HepG2 (cell line): ENCODE results near the gene ZNF888. TPM values are rescaled to one million over a fixed set of nuclear protein-coding genes. Genes with fewer than 3 reads are reported as not detected.
A peak's percentile ranks its signal among the peaks of the same experiment; 100 is the strongest.

Source experiments
- AGO1 ChIP-seq: fragments of 200-400 bp; formaldehyde crosslinking; IDR thresholded peaks from 2 replicates; pipeline ENCODE4 v1.6.1; 2017; ENCODE audit warnings: mild to moderate bottlenecking, low read depth, low read length, moderate library complexity; ENCODE audit not compliant: poor library complexity, severe bottlenecking
- CHCHD3 ChIP-seq: sonication (generic); formaldehyde crosslinking; IDR thresholded peaks from 2 replicates; pipeline ENCODE4 v1.8.0; 2022; ENCODE audit warnings: mild to moderate bottlenecking, missing genetic modification reagents, moderate library complexity
- GABPA ChIP-seq, 2 experiments: IDR thresholded peaks; 2 replicates each; pipeline ENCODE4 v1.6.1; 2011 to 2016; ENCODE audit warnings: low read depth in 2 of 2, low read length in 1 of 2, missing biosample characterization in 1 of 2, missing genetic modification characterization in 1 of 2
- KMT2A ChIP-seq: sonication (generic); formaldehyde crosslinking; IDR thresholded peaks from 2 replicates; pipeline ENCODE4 v1.4.0; 2020; ENCODE audit warnings: missing genetic modification reagents
- NPAS2 ChIP-seq: sonication (generic); formaldehyde crosslinking; IDR thresholded peaks from 2 replicates; pipeline ENCODE4 v1.8.0; 2022; ENCODE audit warnings: mild to moderate bottlenecking, missing genetic modification reagents, borderline replicate concordance
- RXRA ChIP-seq: sonication (generic); formaldehyde crosslinking; IDR thresholded peaks from 2 replicates; pipeline ENCODE4 v1.5.1; 2020; ENCODE audit warnings: missing genetic modification reagents
- RXRB ChIP-seq: IDR thresholded peaks from 2 replicates; pipeline ENCODE4 v1.6.1; 2016; ENCODE audit warnings: borderline replicate concordance, missing genetic modification reagents, missing compliant biosample characterization
- ZBTB38 ChIP-seq: sonication (generic); formaldehyde crosslinking; IDR thresholded peaks from 2 replicates; pipeline ENCODE4 v1.5.1; 2020; ENCODE audit warnings: mild to moderate bottlenecking, missing genetic modification reagents
- ZFP1 ChIP-seq: IDR thresholded peaks from 2 replicates; pipeline ENCODE4 v1.6.1; 2016
- ZNF138 ChIP-seq: sonication (generic); formaldehyde crosslinking; IDR thresholded peaks from 2 replicates; pipeline ENCODE4 v1.5.0; 2020; ENCODE audit warnings: mild to moderate bottlenecking, low read depth, missing genetic modification reagents
- ZNF326 ChIP-seq: sonication (generic); formaldehyde crosslinking; IDR thresholded peaks from 2 replicates; pipeline ENCODE4 v1.4.0; 2020; ENCODE audit warnings: missing genetic modification reagents, borderline replicate concordance
- ZNF670 ChIP-seq: sonication (generic); formaldehyde crosslinking; IDR thresholded peaks from 2 replicates; pipeline ENCODE4 v1.8.0; 2022; ENCODE audit warnings: mild to moderate bottlenecking, missing genetic modification reagents, borderline replicate concordance
- ZNF7 ChIP-seq: IDR thresholded peaks from 2 replicates; pipeline ENCODE4 v1.6.1; 2016; ENCODE audit warnings: missing biosample characterization, missing genetic modification reagents
- polyA plus RNA-seq, 8 experiments: library from polyadenylated mRNA; depleted of rRNA in 3 of 8; stranded (reverse) in 7 of 8; unstranded in 1 of 8; fragments of >200 nt; fragmentation: Illumina TruSeq in 4 of 8; extraction: Trizol in 4 of 8; gene quantifications; 2 replicates each; pipeline versions ENCODE4 v1.2.1 to v1.2.3, GENCODE V29; 2011 to 2016; ENCODE audit warnings: low read depth in 4 of 8, missing spikeins in 1 of 8, mixed read lengths in 1 of 8; ENCODE audit not compliant: insufficient read depth in 1 of 8
- total RNA-seq, 5 experiments: library from RNA; depleted of rRNA; stranded (reverse); fragments of >200 nt; fragmentation: Illumina TruSeq; extraction: Trizol; gene quantifications; 2 replicates each; pipeline ENCODE4 v1.2.3, GENCODE V29; 2016; ENCODE audit warnings: low read depth in 1 of 5
- TF ChIP-seq, protein P1 (sequence below): sonication (generic); formaldehyde crosslinking; IDR thresholded peaks from 2 replicates; pipeline ENCODE4 v1.9.0; 2022; ENCODE audit warnings: missing genetic modification reagents, mild to moderate bottlenecking, borderline replicate concordance
- TF ChIP-seq, protein P2 (sequence below): sonication (generic); formaldehyde crosslinking; IDR thresholded peaks from 2 replicates; pipeline ENCODE4 v1.9.0; 2021; ENCODE audit warnings: mild to moderate bottlenecking, missing genetic modification reagents
- TF ChIP-seq, protein P3 (sequence below): sonication (generic); formaldehyde crosslinking; IDR thresholded peaks from 2 replicates; pipeline ENCODE4 v1.4.0; 2020; ENCODE audit warnings: missing genetic modification reagents

The ZNF888 gene
- total and polyA plus RNA-seq, 2 of the 13 experiments (the other 11 are each of a cell fraction or from before 2014, with no cell fraction given), result 1.7 to 7.6 TPM

DNA sequence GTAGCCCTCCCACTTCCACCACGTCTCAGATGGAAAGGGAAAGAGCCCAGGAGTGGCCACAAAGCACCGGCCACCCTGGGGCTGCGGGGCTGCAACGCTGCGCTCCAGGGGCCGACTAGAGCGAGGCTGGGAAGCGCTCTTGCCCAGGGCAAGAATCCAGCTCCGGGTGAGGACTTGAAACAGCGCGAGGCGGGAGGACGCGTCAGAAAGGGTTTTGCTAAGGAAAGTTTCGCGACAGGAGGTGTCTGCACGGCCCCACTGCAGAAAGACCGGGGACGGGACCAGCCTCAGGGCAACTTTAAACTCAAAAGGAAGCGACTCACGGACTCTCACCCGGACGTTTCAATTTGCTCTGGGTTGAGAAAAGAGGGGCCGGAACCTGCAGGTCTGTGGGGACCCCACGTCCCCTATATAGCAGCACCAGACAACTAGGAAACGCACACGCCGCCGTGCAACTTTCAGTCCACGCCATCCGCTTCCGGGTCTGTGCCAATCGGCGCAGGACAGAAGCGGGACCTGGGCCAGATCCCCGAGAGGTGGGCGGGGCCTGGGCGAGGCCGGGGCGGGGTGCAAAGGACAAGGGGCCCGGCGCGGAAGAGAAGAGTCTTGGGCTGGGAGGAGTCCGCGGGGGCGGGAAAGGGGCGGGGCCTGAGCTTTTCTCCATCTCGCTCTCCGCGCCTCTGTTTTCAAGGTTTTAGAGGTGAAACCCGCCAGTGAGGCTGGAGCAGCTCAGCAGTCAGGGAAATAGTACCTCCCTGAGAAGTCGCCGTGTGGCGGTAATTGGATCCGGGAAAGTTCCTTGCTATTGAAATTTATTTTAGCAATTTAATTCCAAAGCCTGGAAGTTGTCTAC lies 39.4 kb upstream of the ZNF888 start, which contains the start of gene ZNF816 (continued):
- TF ChIP-seq, protein P1, sequence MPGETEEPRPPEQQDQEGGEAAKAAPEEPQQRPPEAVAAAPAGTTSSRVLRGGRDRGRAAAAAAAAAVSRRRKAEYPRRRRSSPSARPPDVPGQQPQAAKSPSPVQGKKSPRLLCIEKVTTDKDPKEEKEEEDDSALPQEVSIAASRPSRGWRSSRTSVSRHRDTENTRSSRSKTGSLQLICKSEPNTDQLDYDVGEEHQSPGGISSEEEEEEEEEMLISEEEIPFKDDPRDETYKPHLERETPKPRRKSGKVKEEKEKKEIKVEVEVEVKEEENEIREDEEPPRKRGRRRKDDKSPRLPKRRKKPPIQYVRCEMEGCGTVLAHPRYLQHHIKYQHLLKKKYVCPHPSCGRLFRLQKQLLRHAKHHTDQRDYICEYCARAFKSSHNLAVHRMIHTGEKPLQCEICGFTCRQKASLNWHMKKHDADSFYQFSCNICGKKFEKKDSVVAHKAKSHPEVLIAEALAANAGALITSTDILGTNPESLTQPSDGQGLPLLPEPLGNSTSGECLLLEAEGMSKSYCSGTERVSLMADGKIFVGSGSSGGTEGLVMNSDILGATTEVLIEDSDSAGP (CRISPR knock-in tag), result peak; percentile 44; the same call in 1 of the 2 replicates
- TF ChIP-seq ZNF7 (no peak), AGO1 (no peak), ZNF138 (CRISPR knock-in tag) (no peak), NPAS2 (CRISPR knock-in tag) (no peak), RXRB (CRISPR knock-in tag) (0 out of 2 replicates have a peak, but pooled peaks have one; percentile 6), RXRA (CRISPR knock-in tag) (0 out of 2 replicates have a peak, but pooled peaks have one; percentile 18), GABPA (IDR thresholded peaks at IDR 0.05; ENCODE audit: low read depth, low read length) (peak; percentile 60), GABPA (CRISPR knock-in tag; IDR thresholded peaks at IDR 0.05; ENCODE audit: low read depth) (peak; percentile 82), ZBTB38 (CRISPR knock-in tag) (no peak), CHCHD3 (0 out of 2 replicates have a peak, but pooled peaks have one; percentile 49), KMT2A (CRISPR knock-in tag) (peak; percentile 64; the same call in 1 of the 2 replicates), ZNF670 (CRISPR knock-in tag) (no peak), ZFP1 (CRISPR knock-in tag) (no peak), ZNF326 (no peak)
- TF ChIP-seq, protein P2, sequence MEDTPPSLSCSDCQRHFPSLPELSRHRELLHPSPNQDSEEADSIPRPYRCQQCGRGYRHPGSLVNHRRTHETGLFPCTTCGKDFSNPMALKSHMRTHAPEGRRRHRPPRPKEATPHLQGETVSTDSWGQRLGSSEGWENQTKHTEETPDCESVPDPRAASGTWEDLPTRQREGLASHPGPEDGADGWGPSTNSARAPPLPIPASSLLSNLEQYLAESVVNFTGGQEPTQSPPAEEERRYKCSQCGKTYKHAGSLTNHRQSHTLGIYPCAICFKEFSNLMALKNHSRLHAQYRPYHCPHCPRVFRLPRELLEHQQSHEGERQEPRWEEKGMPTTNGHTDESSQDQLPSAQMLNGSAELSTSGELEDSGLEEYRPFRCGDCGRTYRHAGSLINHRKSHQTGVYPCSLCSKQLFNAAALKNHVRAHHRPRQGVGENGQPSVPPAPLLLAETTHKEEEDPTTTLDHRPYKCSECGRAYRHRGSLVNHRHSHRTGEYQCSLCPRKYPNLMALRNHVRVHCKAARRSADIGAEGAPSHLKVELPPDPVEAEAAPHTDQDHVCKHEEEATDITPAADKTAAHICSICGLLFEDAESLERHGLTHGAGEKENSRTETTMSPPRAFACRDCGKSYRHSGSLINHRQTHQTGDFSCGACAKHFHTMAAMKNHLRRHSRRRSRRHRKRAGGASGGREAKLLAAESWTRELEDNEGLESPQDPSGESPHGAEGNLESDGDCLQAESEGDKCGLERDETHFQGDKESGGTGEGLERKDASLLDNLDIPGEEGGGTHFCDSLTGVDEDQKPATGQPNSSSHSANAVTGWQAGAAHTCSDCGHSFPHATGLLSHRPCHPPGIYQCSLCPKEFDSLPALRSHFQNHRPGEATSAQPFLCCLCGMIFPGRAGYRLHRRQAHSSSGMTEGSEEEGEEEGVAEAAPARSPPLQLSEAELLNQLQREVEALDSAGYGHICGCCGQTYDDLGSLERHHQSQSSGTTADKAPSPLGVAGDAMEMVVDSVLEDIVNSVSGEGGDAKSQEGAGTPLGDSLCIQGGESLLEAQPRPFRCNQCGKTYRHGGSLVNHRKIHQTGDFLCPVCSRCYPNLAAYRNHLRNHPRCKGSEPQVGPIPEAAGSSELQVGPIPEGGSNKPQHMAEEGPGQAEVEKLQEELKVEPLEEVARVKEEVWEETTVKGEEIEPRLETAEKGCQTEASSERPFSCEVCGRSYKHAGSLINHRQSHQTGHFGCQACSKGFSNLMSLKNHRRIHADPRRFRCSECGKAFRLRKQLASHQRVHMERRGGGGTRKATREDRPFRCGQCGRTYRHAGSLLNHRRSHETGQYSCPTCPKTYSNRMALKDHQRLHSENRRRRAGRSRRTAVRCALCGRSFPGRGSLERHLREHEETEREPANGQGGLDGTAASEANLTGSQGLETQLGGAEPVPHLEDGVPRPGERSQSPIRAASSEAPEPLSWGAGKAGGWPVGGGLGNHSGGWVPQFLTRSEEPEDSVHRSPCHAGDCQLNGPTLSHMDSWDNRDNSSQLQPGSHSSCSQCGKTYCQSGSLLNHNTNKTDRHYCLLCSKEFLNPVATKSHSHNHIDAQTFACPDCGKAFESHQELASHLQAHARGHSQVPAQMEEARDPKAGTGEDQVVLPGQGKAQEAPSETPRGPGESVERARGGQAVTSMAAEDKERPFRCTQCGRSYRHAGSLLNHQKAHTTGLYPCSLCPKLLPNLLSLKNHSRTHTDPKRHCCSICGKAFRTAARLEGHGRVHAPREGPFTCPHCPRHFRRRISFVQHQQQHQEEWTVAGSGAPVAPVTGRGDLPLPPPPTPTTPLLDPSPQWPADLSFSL (CRISPR knock-in tag), result 0 out of 2 replicates have a peak, but pooled peaks have one; percentile 15
- TF ChIP-seq, protein P3, sequence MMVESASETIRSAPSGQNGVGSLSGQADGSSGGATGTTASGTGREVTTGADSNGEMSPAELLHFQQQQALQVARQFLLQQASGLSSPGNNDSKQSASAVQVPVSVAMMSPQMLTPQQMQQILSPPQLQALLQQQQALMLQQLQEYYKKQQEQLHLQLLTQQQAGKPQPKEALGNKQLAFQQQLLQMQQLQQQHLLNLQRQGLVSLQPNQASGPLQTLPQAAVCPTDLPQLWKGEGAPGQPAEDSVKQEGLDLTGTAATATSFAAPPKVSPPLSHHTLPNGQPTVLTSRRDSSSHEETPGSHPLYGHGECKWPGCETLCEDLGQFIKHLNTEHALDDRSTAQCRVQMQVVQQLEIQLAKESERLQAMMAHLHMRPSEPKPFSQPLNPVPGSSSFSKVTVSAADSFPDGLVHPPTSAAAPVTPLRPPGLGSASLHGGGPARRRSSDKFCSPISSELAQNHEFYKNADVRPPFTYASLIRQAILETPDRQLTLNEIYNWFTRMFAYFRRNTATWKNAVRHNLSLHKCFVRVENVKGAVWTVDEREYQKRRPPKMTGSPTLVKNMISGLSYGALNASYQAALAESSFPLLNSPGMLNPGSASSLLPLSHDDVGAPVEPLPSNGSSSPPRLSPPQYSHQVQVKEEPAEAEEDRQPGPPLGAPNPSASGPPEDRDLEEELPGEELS (CRISPR knock-in tag), result peak; percentile 6; the same call in 1 of the 2 replicates
